Ascending aorta (tissue), 2 donors: ENCODE data around the gene SGK1. TPM values are rescaled to one million over a fixed set of nuclear protein-coding genes. Genes with fewer than 3 reads are reported as not detected.

ENCODE experiments used
- DNase-seq, 2 donors: peaks; one replicate each; pipeline ENCODE4 v3.0.0-alpha.2; 2019; ENCODE audit warnings: low spot score in 2 of 2
- H3K27ac ChIP-seq, 2 donors: fragments of 200-600 bp; sonication (generic); one replicate each; pipeline ENCODE4 v1.5.1; 2016 to 2017; ENCODE audit warnings: mild to moderate bottlenecking in 1 of 2
- H3K27me3 ChIP-seq: fragments of 200-600 bp; sonication (generic); one replicate; pipeline ENCODE4 v1.5.1; 2017
- H3K36me3 ChIP-seq, 2 donors: fragments of 200-600 bp; sonication (generic); one replicate each; pipeline ENCODE4 v1.5.1; 2016
- H3K4me1 ChIP-seq, 2 donors: fragments of 200-600 bp; sonication (generic); one replicate each; pipeline ENCODE4 v1.5.1; 2016 to 2017; ENCODE audit warnings: mild to moderate bottlenecking in 1 of 2
- H3K4me3 ChIP-seq, 2 donors: fragments of 200-600 bp; sonication (generic); one replicate each; pipeline ENCODE4 v1.5.1; 2016 to 2017; ENCODE audit warnings: mild to moderate bottlenecking in 1 of 2
- H3K9me3 ChIP-seq, 2 donors: fragments of 200-600 bp; sonication (generic); one replicate each; pipeline ENCODE4 v1.5.1; 2016
- intact Hi-C: fragments of 100-400 bp; cut with DNase I; formaldehyde crosslinking; loops from one replicate; pipeline ENCODE4 v1.15.1; 2023
- total RNA-seq: library from RNA; depleted of rRNA; stranded (reverse); fragments of >200 nt; gene quantifications from one replicate; pipeline ENCODE4 v1.1.0, GENCODE V29; 2016
- TF ChIP-seq, protein P1 (sequence below), 3 experiments: fragments of 200-600 bp in 2 of 3; fragments of 450-650 bp in 1 of 3; sonication (generic) in 2 of 3; IDR thresholded peaks; one replicate each; pipeline ENCODE4 v1.5.1; 2016 to 2019; ENCODE audit warnings: antibody characterized with exemption in 3 of 3, mild to moderate bottlenecking in 1 of 3, moderate library complexity in 1 of 3

The SGK1 gene
- total RNA-seq, 1 donor from 2014 or later = 200 TPM

DNA sequence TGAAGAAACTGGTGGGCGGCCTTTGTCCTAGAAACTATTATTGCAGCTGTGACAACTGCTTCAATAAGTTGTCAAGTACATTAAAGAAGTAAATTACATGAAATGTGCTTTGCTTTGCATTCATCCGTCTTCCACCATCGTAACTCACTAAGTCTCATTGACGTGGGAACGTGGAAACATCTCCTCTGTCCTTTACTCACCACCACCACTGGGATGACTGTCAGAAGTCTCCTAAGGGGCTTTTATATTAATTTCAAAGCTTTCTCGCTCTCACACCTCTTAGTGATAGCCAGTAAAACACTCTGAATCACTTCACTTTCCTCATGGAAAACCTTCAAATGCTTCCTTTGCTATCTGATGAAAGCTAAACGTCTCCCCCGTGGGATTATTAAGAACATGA, 153.6 kb downstream of the SGK1 start:
- Histone ChIP-seq H3K36me3 (peaks cover 6 to 8% of the 10 kb centered on the region in 2 donors), H3K27me3 (no peaks in the 10 kb centered on the region), H3K9me3 (no peaks in the 10 kb centered on the region), H3K4me1 (no peaks in the 10 kb centered on the region), H3K27ac (no peak overlapping the region), H3K4me3 (no peak overlapping the region)
- DNase-seq = no peak
- TF ChIP-seq, protein P1, sequence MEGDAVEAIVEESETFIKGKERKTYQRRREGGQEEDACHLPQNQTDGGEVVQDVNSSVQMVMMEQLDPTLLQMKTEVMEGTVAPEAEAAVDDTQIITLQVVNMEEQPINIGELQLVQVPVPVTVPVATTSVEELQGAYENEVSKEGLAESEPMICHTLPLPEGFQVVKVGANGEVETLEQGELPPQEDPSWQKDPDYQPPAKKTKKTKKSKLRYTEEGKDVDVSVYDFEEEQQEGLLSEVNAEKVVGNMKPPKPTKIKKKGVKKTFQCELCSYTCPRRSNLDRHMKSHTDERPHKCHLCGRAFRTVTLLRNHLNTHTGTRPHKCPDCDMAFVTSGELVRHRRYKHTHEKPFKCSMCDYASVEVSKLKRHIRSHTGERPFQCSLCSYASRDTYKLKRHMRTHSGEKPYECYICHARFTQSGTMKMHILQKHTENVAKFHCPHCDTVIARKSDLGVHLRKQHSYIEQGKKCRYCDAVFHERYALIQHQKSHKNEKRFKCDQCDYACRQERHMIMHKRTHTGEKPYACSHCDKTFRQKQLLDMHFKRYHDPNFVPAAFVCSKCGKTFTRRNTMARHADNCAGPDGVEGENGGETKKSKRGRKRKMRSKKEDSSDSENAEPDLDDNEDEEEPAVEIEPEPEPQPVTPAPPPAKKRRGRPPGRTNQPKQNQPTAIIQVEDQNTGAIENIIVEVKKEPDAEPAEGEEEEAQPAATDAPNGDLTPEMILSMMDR (IDR thresholded peaks at IDR 0.05) = no peak
- intact Hi-C loops = no loop called here

- H3K9me3 ChIP-seq = no peaks in the 10 kb centered on the region
- TF ChIP-seq, protein P1 (IDR thresholded peaks at IDR 0.05) = no peak
- DNase-seq = no peak
- H3K27me3 ChIP-seq = no peaks in the 10 kb centered on the region
- no peaks in the 10 kb centered on the region for H3K4me1 ChIP-seq
- H3K36me3 ChIP-seq = peaks cover 0 to 2% of the 10 kb centered on the region in 2 donors
- no peak overlapping the region for H3K27ac ChIP-seq
- intact Hi-C loops = no loop called here
- H3K4me3 ChIP-seq = no peak overlapping the region
Measured at GRCh38 chr6:134162932-134163331, 155.0 kb downstream of the SGK1 start.

GRCh38 chr6:134161041-134161440, 156.9 kb downstream of the SGK1 start:
- Histone ChIP-seq H3K36me3 (no peaks in the 10 kb centered on the region), H3K9me3 (no peaks in the 10 kb centered on the region), H3K4me3 (no peak overlapping the region), H3K27me3 (no peaks in the 10 kb centered on the region), H3K27ac (no peak overlapping the region), H3K4me1 (no peaks in the 10 kb centered on the region)
- TF ChIP-seq, protein P1 (IDR thresholded peaks at IDR 0.05) = no peak
- intact Hi-C loops = no loop called here
- no peak for DNase-seq

- Histone ChIP-seq H3K4me3 (no peak overlapping the region), H3K36me3 (no peaks in the 10 kb centered on the region), H3K4me1 (no peaks in the 10 kb centered on the region), H3K27me3 (no peaks in the 10 kb centered on the region), H3K27ac (no peak overlapping the region), H3K9me3 (no peaks in the 10 kb centered on the region)
- DNase-seq = no peak
- TF ChIP-seq, protein P1 (IDR thresholded peaks at IDR 0.05) = no peak
- intact Hi-C loops = no loop called here
Measured at GRCh38 chr6:134152767-134153485, 165.0 kb downstream of the SGK1 start.

GRCh38 chr6:134148566-134148965, 169.3 kb downstream of the SGK1 start:
- TF ChIP-seq, protein P1 (IDR thresholded peaks at IDR 0.05) = no peak

More at GRCh38 chr6:134148566-134148965, 169.3 kb downstream of the SGK1 start:
- Histone ChIP-seq H3K27me3 (no peaks in the 10 kb centered on the region), H3K27ac (no peak overlapping the region), H3K4me3 (no peak overlapping the region), H3K9me3 (no peaks in the 10 kb centered on the region), H3K36me3 (no peaks in the 10 kb centered on the region), H3K4me1 (peaks cover 0 to 2% of the 10 kb centered on the region in 2 donors)
- intact Hi-C loops = no loop called here
- DNase-seq = no peak
